HL-60 (cell line): Measurements from ENCODE around the gene HLA-DMA.
A peak's percentile ranks its signal among the peaks of the same experiment; 100 is the strongest.

Source experiments
- DNase-seq, 2 experiments: peaks; one replicate each; pipeline ENCODE4 v3.0.0-alpha.2; 2010 to 2020; ENCODE audit warnings: low read depth in 1 of 2, low spot score in 1 of 2
- H3K27ac ChIP-seq: fragments of 250-450 bp; sonication (Bioruptor Pico); replicated peaks from 2 replicates; pipeline ENCODE4 v1.5.1; 2020; ENCODE audit warnings: mild to moderate bottlenecking, moderate library complexity
- H3K27me3 ChIP-seq: fragments of 250-450 bp; sonication (Bioruptor Pico); 2 replicates; pipeline ENCODE4 v1.5.1; 2021; ENCODE audit warnings: mild to moderate bottlenecking, moderate library complexity; ENCODE audit not compliant: insufficient read depth, poor library complexity, severe bottlenecking
- H3K4me3 ChIP-seq: replicated peaks from 2 replicates; pipeline ENCODE4 v1.5.1; 2011; ENCODE audit warnings: mild to moderate bottlenecking, control low read depth, low read length; ENCODE audit not compliant: insufficient read depth
- GABPA ChIP-seq: IDR thresholded peaks from 2 replicates; pipeline ENCODE4 v1.6.1; 2012; ENCODE audit warnings: low read depth
- POLR2AphosphoS5 ChIP-seq: IDR thresholded peaks from 2 replicates; pipeline ENCODE4 v1.6.1; 2012; ENCODE audit warnings: low read depth
- REST ChIP-seq: IDR thresholded peaks from 2 replicates; pipeline ENCODE4 v1.6.1; 2012; ENCODE audit warnings: low read depth; ENCODE audit not compliant: insufficient replicate concordance
- SPI1 ChIP-seq: IDR thresholded peaks from 2 replicates; pipeline ENCODE4 v1.6.1; 2012; ENCODE audit warnings: low read depth, mild to moderate bottlenecking, borderline replicate concordance
- TF ChIP-seq, protein P1 (sequence below): IDR thresholded peaks from one replicate; pipeline ENCODE4 v1.5.1; 2011; ENCODE audit warnings: low read length, control low read depth, inconsistent platforms; ENCODE audit not compliant: insufficient read depth

HLA-DMA gene

DNA sequence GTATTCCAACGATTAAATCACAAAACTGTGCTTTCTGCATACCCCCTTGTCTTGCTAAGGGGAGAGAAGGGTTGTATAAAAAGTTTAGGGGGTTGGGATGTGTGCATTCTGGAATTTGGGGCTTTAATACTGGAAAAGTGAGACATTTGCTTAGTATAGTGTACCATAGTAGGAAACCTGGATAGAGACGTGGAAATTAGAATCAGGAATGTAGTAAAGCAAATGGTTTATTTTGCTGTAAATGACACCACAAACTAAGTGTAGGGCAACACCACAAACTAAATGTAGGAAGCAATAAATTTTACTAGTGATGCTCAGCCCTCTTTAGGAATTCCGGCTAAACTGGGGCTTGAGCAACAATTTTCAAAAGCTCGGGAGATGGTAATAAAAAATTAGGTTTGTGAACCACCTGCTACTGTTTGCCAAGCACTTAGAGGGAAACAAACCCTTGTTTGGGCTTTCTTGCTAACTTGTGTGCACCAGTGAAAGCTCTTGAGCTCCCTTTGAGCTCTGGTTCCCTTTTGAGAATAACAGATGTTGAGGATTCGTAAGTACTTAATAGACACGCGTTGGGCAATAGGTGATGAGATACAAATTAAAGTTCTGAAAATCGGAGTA, 29.3 kb upstream of the HLA-DMA start:
- no peak overlapping the region for H3K4me3 ChIP-seq
- DNase-seq: no peak
- H3K27ac ChIP-seq: no peak overlapping the region
- no peaks in the 10 kb centered on the region for H3K27me3 ChIP-seq
- TF ChIP-seq GABPA (no peak), POLR2AphosphoS5 (no peak; the same call in none of the 2 replicates), SPI1 (no peak), REST (no peak)
- TF ChIP-seq, protein P1, sequence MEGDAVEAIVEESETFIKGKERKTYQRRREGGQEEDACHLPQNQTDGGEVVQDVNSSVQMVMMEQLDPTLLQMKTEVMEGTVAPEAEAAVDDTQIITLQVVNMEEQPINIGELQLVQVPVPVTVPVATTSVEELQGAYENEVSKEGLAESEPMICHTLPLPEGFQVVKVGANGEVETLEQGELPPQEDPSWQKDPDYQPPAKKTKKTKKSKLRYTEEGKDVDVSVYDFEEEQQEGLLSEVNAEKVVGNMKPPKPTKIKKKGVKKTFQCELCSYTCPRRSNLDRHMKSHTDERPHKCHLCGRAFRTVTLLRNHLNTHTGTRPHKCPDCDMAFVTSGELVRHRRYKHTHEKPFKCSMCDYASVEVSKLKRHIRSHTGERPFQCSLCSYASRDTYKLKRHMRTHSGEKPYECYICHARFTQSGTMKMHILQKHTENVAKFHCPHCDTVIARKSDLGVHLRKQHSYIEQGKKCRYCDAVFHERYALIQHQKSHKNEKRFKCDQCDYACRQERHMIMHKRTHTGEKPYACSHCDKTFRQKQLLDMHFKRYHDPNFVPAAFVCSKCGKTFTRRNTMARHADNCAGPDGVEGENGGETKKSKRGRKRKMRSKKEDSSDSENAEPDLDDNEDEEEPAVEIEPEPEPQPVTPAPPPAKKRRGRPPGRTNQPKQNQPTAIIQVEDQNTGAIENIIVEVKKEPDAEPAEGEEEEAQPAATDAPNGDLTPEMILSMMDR: no peak

DNA sequence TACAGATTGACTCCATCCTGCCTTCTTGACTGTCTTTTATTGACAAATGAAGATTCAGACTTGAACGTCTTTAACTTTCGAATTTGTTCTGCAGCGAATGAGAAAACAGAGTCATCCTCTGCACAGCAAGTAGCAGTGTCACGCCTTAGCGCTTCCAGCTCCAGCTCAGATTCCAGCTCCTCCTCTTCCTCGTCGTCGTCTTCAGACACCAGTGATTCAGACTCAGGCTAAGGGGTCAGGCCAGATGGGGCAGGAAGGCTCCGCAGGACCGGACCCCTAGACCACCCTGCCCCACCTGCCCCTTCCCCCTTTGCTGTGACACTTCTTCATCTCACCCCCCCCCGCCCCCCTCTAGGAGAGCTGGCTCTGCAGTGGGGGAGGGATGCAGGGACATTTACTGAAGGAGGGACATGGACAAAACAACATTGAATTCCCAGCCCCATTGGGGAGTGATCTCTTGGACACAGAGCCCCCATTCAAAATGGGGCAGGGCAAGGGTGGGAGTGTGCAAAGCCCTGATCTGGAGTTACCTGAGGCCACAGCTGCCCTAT, 27.7 kb upstream of the HLA-DMA start:
- Histone ChIP-seq H3K27me3 (no peaks in the 10 kb centered on the region), H3K27ac (no peak overlapping the region), H3K4me3 (no peak overlapping the region)
- peak in 1 of 2 experiments; percentile 47 for DNase-seq
- TF ChIP-seq POLR2AphosphoS5 (peak; percentile 31; the same call in 1 of the 2 replicates), GABPA (no peak)
- TF ChIP-seq, protein P1: no peak

- Histone ChIP-seq H3K27me3 (no peaks in the 10 kb centered on the region), H3K4me3 (no peak overlapping the region), H3K27ac (no peak overlapping the region)
- TF ChIP-seq, protein P1: no peak
- TF ChIP-seq REST: no peak
- no peak for TF ChIP-seq POLR2AphosphoS5
- TF ChIP-seq SPI1: no peak
- no peak for TF ChIP-seq GABPA
- DNase-seq: no peak
Observed at GRCh38 chr6:32979720-32980487, 27.0 kb upstream of the HLA-DMA start.
